ENCODE measurements around the gene MARCOL.
"Not testable (repeated sequence)": the region's sequence is repeated elsewhere in the genome, so short reads cannot be mapped to it uniquely, and the experiment has no call there.

Gene MARCOL

GRCh38 chr5:148228392-148228984 is 9.8 kb upstream of the MARCOL start:
- no peaks in the 10 kb centered on the region for H3K9me3 Mint-ChIP-seq
- H3K4me3 Mint-ChIP-seq = no peak overlapping the region
- no peaks in the 10 kb centered on the region for H3K4me1 Mint-ChIP-seq (ENCODE audit: low read depth)
- no peak overlapping the region for H3K27ac Mint-ChIP-seq
- H3K27me3 Mint-ChIP-seq (ENCODE audit: low read depth) = no peaks in the 10 kb centered on the region
- H3K36me3 Mint-ChIP-seq (ENCODE audit: low read depth) = no peaks in the 10 kb centered on the region
- no peak for DNase-seq (ENCODE audit: low spot score)

- H3K27me3 Mint-ChIP-seq (ENCODE audit: low read depth) = no peaks in the 10 kb centered on the region
- no peaks in the 10 kb centered on the region for H3K9me3 Mint-ChIP-seq
- H3K4me1 Mint-ChIP-seq (ENCODE audit: low read depth) = no peaks in the 10 kb centered on the region
- H3K27ac Mint-ChIP-seq = no peak overlapping the region
- DNase-seq (ENCODE audit: low spot score) = no peak
- no peak overlapping the region for H3K4me3 Mint-ChIP-seq
- H3K36me3 Mint-ChIP-seq (ENCODE audit: low read depth) = no peaks in the 10 kb centered on the region
These were observed 8.5 kb upstream of the MARCOL start for GRCh38 chr5:148229840-148230239.

- Mint-ChIP-seq H3K9me3 (no peaks in the 10 kb centered on the region), H3K27ac (no peak overlapping the region), H3K4me3 (no peak overlapping the region), H3K36me3 (ENCODE audit: low read depth) (no peaks in the 10 kb centered on the region), H3K27me3 (ENCODE audit: low read depth) (no peaks in the 10 kb centered on the region), H3K4me1 (ENCODE audit: low read depth) (no peaks in the 10 kb centered on the region)
- DNase-seq (ENCODE audit: low spot score) = no peak
These were observed 8.1 kb upstream of the MARCOL start for GRCh38 chr5:148230240-148230639.

GRCh38 chr5:148237785-148238417 is 424 bp upstream of the MARCOL start:
- H3K36me3 Mint-ChIP-seq (ENCODE audit: low read depth) = no peaks in the 10 kb centered on the region
- H3K27me3 Mint-ChIP-seq (ENCODE audit: low read depth) = no peaks in the 10 kb centered on the region
- H3K4me3 Mint-ChIP-seq = no peak overlapping the region
- no peaks in the 10 kb centered on the region for H3K4me1 Mint-ChIP-seq (ENCODE audit: low read depth)
- no peak overlapping the region for H3K27ac Mint-ChIP-seq
- no peaks in the 10 kb centered on the region for H3K9me3 Mint-ChIP-seq
- no peak for DNase-seq (ENCODE audit: low spot score)

GRCh38 chr5:148248894-148249293 is 10.6 kb downstream of the MARCOL start:
- H3K4me3 Mint-ChIP-seq = no peak overlapping the region
- no peak overlapping the region for H3K27ac Mint-ChIP-seq
- H3K4me1 Mint-ChIP-seq (ENCODE audit: low read depth) = no peaks in the 10 kb centered on the region
- H3K36me3 Mint-ChIP-seq (ENCODE audit: low read depth) = no peaks in the 10 kb centered on the region
- H3K9me3 Mint-ChIP-seq = no peaks in the 10 kb centered on the region
- DNase-seq (ENCODE audit: low spot score) = no peak
- H3K27me3 Mint-ChIP-seq (ENCODE audit: low read depth) = no peaks in the 10 kb centered on the region

- Mint-ChIP-seq H3K4me1 (ENCODE audit: low read depth) (no peaks in the 10 kb centered on the region), H3K27ac (no peak overlapping the region), H3K9me3 (peaks cover 11% of the 10 kb centered on the region), H3K4me3 (no peak overlapping the region), H3K27me3 (ENCODE audit: low read depth) (no peaks in the 10 kb centered on the region), H3K36me3 (ENCODE audit: low read depth) (no peaks in the 10 kb centered on the region)
- no peak for DNase-seq (ENCODE audit: low spot score)
These were observed 17.1 kb downstream of the MARCOL start for GRCh38 chr5:148255456-148255855.

- H3K4me1 Mint-ChIP-seq (ENCODE audit: low read depth) = no peaks in the 10 kb centered on the region
- DNase-seq (ENCODE audit: low spot score) = no peak
- H3K4me3 Mint-ChIP-seq = no peak overlapping the region
- H3K9me3 Mint-ChIP-seq = peaks cover 11% of the 10 kb centered on the region
- H3K36me3 Mint-ChIP-seq (ENCODE audit: low read depth) = no peaks in the 10 kb centered on the region
- no peak overlapping the region for H3K27ac Mint-ChIP-seq
- no peaks in the 10 kb centered on the region for H3K27me3 Mint-ChIP-seq (ENCODE audit: low read depth)
These were observed 21.0 kb downstream of the MARCOL start for GRCh38 chr5:148259288-148259687.

GRCh38 chr5:148261221-148261620 is 22.9 kb downstream of the MARCOL start:
- Mint-ChIP-seq H3K4me1 (ENCODE audit: low read depth) (no peaks in the 10 kb centered on the region), H3K27ac (no peak overlapping the region), H3K9me3 (peaks cover 10% of the 10 kb centered on the region), H3K27me3 (ENCODE audit: low read depth) (no peaks in the 10 kb centered on the region), H3K36me3 (ENCODE audit: low read depth) (no peaks in the 10 kb centered on the region), H3K4me3 (no peak overlapping the region)
- DNase-seq (ENCODE audit: low spot score) = no peak

- Mint-ChIP-seq H3K27me3 (ENCODE audit: low read depth) (no peaks in the 10 kb centered on the region), H3K27ac (no peak overlapping the region), H3K9me3 (no peaks in the 10 kb centered on the region), H3K36me3 (ENCODE audit: low read depth) (no peaks in the 10 kb centered on the region), H3K4me3 (no peak overlapping the region), H3K4me1 (ENCODE audit: low read depth) (no peaks in the 10 kb centered on the region)
- no peak for DNase-seq (ENCODE audit: low spot score)
These were observed 29.6 kb downstream of the MARCOL start for GRCh38 chr5:148267962-148268361.

GRCh38 chr5:148268566-148268965 is 30.2 kb downstream of the MARCOL start, which contains the start of gene SPINK13:
Gene SPINK13 (plus strand): TSS chr5:148268794. CDS start chr5:148270073, 1,279 bp downstream.
- Mint-ChIP-seq H3K36me3 (ENCODE audit: low read depth) (no peaks in the 10 kb centered on the region), H3K4me3 (no peak within 1 kb of the TSS), H3K4me1 (ENCODE audit: low read depth) (no peaks in the 10 kb centered on the region), H3K27me3 (ENCODE audit: low read depth) (no peaks in the 10 kb centered on the region), H3K27ac (no peak within 1 kb of the TSS), H3K9me3 (no peaks in the 10 kb centered on the region)
- no peak for DNase-seq (ENCODE audit: low spot score)

- not testable (repeated sequence) for H3K4me1 Mint-ChIP-seq (ENCODE audit: low read depth); H3K27me3 Mint-ChIP-seq (ENCODE audit: low read depth); H3K4me3 Mint-ChIP-seq; H3K36me3 Mint-ChIP-seq (ENCODE audit: low read depth); H3K9me3 Mint-ChIP-seq; DNase-seq (ENCODE audit: low spot score); H3K27ac Mint-ChIP-seq
These were observed 36.8 kb downstream of the MARCOL start for GRCh38 chr5:148275129-148275528.

GRCh38 chr5:148280893-148281292 is 42.6 kb downstream of the MARCOL start:
- not testable (repeated sequence) for DNase-seq (ENCODE audit: low spot score); H3K27me3 Mint-ChIP-seq (ENCODE audit: low read depth); H3K27ac Mint-ChIP-seq; H3K4me1 Mint-ChIP-seq (ENCODE audit: low read depth); H3K9me3 Mint-ChIP-seq; H3K4me3 Mint-ChIP-seq; H3K36me3 Mint-ChIP-seq (ENCODE audit: low read depth)

- H3K36me3 Mint-ChIP-seq (ENCODE audit: low read depth); H3K9me3 Mint-ChIP-seq; H3K27me3 Mint-ChIP-seq (ENCODE audit: low read depth); H3K4me3 Mint-ChIP-seq; DNase-seq (ENCODE audit: low spot score); H3K27ac Mint-ChIP-seq; H3K4me1 Mint-ChIP-seq (ENCODE audit: low read depth): not testable (repeated sequence)
These were observed 43.0 kb downstream of the MARCOL start for GRCh38 chr5:148281336-148281735.

GRCh38 chr5:148290271-148291195 is 52.2 kb downstream of the MARCOL start:
- Mint-ChIP-seq H3K27me3 (ENCODE audit: low read depth) (peaks cover 3% of the 10 kb centered on the region), H3K4me1 (ENCODE audit: low read depth) (no peaks in the 10 kb centered on the region), H3K27ac (no peak overlapping the region), H3K4me3 (no peak overlapping the region), H3K36me3 (ENCODE audit: low read depth) (no peaks in the 10 kb centered on the region), H3K9me3 (no peaks in the 10 kb centered on the region)
- no peak for DNase-seq (ENCODE audit: low spot score)

Data from T-helper 2 cell treated with Interferon-gamma antibody and Interleukin-4, amounts not matched to agents 5 μg/mL and 100 μg/mL, for 36 hours (primary cell).